Renal cortical epithelial cell (primary cell): ENCODE data around the gene ACTR10. TPM values are rescaled to one million over a fixed set of nuclear protein-coding genes. Genes with fewer than 3 reads are reported as not detected.

ENCODE experiments used
- DNase-seq: peaks from one replicate; pipeline ENCODE4 v3.0.0-alpha.2; 2011; ENCODE audit warnings: low read depth
- total RNA-seq: library from RNA; depleted of rRNA; stranded (reverse); fragments of >200 nt; gene quantifications from 2 replicates; pipeline ENCODE4 v1.2.3, GENCODE V29; 2014

ACTR10 gene
- 74.3 and 85.4 TPM in 2 replicates for total RNA-seq

DNA sequence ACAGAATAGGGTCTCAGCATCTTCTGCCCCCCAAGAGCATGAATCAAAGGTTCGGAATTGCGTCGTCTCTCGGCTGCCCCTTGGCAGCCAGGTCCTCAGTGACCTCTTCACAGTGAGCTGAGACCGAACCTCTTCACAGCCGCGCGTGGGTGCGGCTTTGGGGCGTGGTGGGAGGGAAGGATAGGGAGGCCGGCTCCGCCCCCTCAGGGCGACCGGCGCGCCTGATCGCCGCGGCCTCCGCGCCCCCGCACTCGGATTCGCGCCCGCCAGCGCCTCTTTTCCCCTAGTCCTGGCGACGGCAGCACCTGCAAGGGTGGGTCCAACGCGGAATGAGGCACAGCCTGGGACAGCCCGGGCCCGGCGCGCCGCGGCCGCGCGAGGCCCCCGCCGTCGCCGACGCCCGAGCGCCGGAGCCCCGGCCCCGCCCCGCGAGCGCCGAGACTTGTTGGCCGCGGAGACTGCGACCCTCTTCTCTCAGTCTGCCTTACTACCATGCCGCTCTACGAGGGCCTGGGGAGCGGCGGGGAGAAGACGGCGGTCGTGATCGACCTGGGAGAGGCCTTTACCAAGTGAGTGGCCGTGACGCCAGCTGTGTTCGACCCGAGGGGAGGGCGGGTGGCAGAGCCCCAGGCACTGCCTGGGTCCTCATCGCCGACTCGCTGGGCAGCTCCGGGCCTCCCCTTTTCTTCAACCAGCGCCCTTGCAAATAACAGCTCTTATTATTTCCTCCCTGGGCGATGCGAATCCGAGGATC is at the start of gene ACTR10:
Gene ACTR10, plus strand, starts transcription at position 424 of the 754 bp plus-strand sequence. Its CDS starts 69 bp downstream, at position 493.
- DNase-seq: peak; percentile 62

DNA sequence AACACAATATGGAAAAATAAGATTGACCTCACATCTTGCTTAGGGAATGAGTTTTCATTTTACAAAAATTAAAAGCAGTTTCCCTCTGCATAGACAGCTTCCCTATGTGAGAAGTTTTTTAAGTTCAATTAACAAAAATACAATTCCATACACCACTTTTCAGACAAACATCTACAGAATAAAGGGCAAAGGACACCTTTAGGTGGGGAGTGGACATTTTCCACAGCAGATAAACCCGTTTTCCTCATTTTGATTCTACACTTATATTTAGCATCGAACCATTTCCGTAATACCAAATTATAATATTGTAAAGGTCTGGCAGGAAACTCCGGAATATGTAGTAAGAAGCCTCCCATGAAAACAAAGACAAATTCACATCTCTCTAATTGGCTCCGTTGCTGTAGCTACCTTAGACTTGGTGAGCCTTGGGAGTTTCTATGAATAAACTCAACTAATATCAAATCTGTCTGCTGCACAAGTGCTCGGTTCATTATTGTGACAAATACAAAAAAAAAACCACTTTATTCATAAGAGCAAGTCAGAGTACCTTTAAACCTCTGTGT is 49.6 kb upstream of the ACTR10 start:
- DNase-seq: no peak

DNA sequence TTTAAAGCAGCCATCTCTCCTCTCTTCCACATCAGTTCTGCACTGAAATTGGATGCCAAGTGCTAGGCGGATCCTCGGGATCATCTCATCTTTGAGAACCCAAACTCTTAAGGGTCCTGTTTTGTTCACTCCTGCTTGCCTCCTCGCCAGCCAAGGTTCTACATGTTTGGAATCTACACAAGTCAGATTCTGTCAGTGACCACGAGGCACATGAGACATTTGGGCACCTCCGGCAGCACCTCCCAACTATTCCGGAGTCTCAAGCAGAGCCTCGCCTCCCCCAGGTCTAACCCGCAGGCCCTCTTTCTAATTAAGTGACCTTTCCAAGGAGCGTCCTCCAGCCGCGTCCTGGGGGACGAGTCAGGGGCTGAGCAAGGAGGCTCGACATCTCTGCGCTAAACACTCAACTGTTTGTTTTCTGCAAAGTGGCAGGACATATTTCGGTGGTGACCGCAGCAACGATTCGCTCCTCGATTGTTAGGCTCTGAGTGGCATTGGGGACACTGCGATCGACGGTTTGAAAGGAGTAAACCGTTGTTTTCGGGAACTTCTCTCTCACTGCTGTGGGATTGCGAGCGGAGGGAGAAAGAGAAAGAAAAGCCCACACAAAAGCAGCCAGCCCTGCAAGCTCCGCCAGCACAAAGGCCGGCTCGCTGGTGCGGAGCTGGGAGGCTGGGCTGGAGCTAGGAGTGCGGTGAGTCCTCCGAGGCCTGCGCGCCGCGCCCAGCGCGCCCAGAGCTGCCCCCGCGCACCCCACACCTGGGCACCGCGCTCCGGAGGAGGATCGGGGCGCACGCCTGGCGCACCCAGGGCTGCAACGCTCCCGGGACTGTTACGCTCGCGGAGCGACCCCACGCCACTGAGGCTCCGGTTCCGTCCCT is 48.6 kb upstream of the ACTR10 start:
- no peak for DNase-seq

DNA sequence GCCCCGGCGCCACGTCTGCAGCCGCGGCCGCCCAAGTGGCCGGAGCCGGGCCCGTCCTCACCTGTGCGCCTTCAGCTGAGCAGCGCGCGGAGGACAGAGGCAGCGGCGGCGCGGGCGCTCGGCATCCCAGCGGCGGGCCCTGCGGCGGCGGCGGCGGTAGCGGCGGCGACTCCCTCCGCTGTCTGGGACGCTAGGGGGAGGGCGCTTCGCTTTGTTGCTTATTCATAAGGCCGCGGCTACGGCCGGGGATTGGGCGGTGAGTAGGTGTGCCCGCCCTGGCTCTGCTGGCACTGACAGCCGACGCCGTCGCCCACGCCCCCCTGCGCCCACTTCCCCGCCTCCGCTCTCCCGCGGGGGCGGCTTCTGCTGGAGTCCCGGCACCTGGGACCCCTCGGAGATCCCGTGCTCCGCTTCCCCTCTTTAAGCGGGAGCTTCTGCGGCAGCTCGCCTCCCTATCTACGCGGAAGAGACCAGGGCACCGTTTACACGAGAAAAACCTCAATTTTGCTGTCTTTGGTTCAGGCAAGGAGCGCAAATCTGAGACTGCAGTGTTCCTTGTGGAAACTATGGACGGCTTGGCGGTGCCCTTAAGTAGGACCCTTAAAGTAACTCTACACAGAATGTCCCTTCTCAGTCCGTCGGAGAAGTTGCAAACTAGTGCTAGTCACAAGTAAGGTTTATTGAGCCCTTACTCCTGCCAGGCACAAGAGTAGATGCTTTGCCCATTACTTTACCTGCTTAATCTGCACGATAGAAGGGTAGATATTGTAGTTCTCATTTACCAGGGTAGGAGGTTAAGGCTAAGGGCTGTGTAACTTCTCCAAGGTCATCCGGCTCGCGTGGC is 47.7 kb upstream of the ACTR10 start, which contains the start of gene ARMH4:
Gene ARMH4, minus strand, starts transcription at position 200 of the 844 bp plus-strand sequence. CDS start 12,855 bp downstream, outside the sequence.
- peak; percentile 69 for DNase-seq

DNA sequence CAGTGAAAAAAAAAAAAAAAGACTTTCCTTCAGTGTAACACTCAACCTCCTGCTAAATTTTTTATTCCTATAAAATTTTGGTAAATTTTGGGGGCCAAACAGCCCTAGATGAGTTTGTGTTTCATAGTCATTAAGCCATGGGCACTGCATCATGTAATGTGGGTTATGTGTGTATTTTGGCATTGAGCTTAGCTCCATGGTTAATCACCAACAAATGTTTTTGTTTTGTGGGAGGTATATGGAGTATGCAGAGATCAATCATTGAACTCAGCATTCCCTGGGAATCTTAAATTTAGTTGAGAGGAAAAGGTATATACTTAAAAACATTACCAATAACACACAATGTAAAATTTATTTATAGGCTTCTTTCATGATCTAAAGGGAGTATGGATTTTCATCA is 39.4 kb upstream of the ACTR10 start:
- peak; percentile 79 for DNase-seq

DNA sequence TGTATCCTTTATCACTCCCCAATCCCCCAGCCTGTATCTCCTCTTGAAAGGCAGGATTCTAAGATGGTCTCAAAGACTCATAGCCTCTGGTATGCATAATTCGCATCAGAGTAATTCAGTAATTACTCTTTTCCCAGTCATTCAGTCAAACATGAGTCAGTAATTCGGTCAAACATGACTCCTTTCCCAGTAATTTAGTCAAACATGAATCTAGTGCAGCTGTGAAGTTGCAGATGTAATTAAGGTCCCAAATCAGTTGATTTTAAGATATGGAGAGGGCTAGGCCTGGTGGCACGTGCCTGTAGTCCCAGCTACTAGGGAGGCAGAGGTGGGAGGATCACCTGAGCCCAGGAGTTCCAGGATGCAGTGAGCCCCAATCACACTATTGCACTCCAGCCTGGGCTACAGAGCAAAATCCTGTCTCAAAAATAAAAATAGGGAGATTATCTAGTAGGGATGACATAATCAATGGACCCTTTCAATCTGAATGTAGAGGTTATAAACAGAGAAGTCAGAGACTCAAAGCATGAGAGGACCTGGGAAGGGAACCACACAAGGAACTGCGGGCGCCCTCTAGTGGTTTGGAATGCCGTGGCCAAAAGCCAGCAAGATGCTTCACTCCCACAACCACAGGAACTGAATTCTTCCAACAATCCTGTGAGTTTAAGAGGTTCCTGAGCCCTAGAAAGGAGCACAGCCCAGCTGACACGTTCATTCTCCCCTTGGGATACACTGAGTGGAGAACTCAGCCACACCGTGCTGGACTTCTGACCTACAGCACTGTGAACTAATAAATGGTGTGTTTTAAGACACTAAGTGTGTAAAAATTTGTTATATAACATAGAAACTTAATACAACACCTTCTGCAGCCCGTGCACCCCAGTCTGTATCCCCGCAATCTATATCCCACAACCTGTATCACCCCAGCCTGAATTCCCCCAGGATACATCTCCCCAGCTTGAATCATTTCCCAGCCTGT is 33.7 kb upstream of the ACTR10 start:
- DNase-seq: peak; percentile 85

DNA sequence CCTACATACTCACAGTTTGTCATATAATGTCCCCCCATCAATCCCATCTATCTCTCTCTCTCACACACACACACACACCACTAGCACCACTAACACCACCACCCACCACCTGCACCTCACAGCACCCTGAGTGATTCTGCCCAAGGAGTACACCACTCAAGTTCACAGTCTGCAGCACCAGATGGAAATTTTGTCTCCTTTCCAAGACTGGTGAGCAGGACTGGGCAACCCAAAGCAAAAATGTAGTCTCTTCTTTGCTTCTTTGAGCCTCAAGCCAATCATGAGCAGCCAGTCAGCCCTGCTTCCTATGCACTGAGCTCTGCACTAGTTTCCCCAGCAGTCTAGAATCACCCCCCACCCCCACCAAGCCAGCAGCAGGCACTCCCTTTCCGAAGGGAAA is 32.9 kb upstream of the ACTR10 start:
- DNase-seq: no peak

DNA sequence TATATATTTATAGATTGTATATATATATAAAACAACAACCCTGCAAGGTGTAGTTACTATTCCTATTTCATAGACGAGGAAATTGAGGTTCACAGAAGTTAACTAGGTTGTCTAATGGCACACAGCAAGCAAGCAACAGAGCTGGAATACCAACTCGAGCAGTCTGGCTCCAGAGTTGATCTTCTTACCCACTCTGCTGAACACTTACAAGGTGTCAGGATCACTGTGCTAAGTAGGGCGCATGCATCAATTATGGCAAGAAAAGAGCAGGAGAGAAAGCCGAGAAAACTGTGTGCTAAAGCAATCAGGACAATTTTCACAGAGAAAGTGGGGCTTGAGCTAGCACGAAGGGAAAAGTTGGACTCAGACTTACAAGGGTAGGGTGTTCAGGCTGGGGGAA is 32.1 kb upstream of the ACTR10 start:
- no peak for DNase-seq

DNA sequence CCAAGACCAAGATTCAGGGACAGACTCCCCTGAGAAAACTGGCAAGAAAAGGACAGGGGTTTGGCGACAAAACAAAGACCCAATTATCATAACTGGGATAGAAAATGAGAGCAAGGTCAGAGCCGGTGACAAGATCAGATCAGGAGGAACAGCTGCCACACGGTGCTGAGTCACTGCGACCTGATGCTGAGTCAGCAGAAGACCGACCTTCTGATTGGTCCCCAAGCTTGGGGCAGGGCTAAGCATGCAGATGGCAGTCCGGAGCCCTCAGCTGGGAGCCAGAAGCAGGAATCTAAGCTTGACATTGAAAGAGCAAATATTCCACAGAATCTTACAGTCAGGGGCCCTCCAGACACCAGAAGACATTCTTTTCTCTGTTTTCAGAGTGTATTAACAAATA is 28.9 kb upstream of the ACTR10 start:
- DNase-seq: peak; percentile 93

DNA sequence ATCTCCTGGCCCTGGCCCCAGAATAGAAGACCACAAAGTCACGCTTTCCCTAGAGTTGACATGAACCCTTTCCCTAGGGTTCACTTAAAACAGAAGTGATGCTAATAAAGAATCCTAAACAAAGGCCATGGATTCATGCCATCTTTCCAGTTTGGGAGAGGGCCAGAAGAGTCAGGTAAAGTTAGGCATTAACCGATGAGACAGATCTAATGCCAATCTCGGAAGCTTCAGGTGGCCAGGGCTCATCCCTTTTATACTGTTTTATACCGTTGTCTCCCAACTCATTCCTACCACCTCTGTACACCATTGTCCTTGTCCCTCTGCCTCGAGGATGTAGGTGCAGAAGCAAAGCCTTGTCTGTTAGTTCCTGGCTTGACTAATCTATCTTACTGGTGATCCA is 22.8 kb upstream of the ACTR10 start:
- DNase-seq: no peak

DNA sequence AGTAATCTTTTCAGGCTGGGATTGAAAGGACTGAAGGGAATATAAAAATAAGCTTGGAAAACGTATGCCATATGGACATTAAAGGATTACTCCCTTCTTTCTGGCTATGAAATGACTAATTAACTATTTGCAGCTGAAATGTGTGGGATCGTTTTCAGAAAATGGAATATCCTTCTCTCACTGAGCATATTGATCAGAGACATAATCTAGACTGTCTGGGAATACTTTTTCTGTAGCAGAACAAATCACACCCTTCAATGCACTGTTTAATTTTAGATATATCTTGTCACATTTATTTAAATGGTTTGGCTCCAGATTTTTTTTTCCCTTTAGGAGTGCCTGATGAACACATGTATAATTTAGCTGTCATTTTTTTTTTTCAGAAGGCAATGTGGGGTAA is 10.8 kb upstream of the ACTR10 start:
- DNase-seq: no peak

DNA sequence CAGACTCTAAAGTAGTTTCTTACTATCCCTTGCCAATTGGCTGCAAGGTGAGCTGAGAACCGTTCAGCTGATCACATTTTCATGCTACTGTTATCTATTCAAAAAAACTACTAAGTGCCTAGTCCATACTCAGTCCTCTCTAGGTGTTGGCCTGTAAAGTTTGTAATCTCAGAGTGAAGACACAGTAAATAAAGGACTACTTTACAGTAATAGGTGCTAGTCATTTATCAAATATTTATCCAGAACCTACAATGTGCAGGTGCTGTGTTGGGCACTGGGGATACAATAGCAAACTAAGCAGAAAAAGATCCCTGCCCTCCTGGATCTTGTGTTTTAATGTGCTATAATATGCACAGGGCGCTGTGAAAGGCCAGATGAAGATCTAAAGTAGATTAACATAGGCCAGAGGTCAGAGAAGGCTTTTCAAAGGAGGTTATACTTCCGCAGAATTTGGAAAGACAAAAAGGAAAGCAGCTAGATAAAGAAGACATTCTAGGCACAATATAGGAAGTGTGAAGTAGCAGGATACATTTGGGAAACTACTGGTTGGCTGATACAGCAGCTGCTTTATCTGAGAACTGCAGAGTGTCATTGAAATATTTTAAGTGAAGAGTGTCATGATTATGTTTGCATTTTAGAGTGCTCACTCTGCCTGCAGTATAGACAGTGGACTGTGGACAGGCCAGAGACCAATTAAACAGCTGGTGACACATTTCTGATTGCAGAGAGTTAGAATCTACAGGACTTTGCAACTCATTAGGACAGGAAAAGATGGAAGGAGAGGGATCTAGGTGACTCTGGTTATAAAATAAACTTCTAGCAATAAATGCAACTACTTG is 8.0 kb upstream of the ACTR10 start:
- no peak for DNase-seq

DNA sequence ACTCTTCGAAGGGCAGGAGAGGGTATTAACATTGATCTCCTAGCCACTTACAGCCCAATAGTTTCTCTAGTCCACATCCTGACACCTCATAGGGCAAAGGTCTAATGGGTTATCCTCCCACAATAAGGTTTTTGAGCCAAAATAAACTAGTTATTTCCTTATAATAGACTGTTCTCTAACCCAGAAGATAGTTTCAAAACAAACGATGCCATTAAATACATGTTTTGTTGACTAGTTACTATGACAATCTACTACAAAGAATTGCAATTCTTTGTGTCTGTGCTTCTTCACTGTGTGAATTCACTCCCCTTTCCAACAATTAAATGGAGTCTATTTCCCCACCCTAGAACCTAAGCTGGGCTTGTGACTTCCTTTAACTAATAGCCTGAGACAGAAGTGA is 6.4 kb upstream of the ACTR10 start:
- peak; percentile 82 for DNase-seq

DNA sequence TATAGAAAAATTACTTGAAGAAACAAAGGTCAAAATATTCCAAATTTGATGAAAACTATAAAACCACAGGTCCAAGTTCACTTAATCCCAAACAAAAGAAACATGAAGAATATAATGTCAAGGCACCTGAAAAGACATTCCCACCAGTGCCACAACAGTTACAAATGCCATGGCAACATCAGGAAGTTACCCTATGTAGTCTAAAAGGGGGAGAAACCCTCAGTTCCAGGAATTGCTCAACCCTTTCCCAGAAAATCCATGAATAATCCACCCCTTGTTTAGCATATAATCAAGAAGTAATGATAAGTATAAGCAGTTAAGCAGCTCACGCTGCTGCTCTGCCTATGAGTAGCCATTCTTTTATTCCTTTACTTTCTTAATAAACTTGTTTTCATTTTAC is 3.8 kb upstream of the ACTR10 start:
- peak; percentile 45 for DNase-seq

DNA sequence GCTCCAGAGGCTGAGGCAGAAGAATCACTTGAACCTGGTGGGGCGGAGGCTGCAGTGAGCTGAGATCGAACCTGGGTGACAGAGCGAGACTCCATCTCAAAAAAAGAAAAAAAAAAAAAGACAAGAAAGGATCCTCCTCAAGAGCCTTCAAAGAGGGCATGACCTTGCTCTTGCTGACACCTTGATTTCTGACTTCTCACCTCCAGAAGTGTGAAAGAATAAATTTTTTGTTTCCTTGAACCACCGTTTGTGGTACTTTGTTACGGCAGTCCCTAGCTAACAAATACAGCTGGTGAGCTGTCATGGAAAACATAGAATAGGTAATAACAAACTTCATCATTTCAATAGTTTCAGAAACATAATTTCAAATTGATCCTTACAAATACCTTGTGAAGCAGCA is 1.9 kb upstream of the ACTR10 start:
- DNase-seq: no peak

DNA sequence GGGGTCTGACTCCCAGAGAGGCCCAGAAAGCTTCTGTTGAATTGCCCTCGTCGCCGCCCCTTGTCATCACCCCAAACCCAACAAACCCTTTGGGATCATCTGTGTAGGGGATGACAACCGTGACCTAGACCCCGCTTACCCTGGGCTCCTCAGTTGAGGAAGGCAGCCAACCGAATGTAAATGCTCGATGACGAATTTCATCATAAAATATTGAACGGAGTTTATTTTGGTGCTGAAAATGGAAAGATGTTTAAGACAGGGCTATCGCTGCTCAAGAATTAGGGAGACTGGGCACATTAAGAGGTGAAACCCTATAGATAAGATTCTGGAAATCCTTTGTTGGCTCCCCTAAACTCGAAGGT is 512 bp downstream of the ACTR10 start:
- no peak for DNase-seq

DNA sequence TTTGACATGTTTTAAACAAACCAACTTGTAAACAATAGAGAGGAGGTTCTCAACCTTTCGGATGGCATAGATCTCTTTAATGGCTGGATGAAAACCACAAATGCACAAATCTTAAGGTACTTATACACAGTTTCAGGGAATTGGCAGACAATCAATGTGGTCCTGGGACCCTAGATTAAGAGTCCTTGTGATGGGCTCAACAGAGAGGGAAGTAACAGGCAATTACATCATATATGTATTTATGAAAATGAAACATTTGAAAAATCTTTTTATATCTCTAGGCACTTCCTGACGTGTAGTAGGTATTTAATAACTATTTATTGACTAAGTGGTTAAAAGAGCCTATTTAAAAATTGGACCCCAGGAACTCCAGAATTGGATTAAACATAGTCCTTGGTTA is 897 bp downstream of the ACTR10 start:
- DNase-seq: no peak

DNA sequence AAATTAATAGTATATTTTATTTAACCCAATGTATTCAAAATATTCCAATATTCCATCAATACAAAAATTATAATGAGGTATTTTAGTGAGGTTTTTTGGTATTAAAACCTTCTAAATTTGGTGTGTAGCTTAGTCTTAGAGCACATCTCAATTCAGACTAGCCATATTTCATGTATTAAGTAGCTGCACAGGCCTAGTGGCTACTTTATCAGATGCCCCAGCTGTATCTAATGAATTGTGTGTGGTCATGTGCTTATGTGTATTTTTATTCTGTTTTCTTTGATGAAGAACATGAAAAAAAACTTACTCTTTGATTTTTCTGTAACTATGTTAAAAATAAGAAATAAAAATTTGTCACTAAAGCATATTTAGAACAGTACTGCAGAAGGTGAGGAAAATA is 13.2 kb downstream of the ACTR10 start:
- DNase-seq: no peak

DNA sequence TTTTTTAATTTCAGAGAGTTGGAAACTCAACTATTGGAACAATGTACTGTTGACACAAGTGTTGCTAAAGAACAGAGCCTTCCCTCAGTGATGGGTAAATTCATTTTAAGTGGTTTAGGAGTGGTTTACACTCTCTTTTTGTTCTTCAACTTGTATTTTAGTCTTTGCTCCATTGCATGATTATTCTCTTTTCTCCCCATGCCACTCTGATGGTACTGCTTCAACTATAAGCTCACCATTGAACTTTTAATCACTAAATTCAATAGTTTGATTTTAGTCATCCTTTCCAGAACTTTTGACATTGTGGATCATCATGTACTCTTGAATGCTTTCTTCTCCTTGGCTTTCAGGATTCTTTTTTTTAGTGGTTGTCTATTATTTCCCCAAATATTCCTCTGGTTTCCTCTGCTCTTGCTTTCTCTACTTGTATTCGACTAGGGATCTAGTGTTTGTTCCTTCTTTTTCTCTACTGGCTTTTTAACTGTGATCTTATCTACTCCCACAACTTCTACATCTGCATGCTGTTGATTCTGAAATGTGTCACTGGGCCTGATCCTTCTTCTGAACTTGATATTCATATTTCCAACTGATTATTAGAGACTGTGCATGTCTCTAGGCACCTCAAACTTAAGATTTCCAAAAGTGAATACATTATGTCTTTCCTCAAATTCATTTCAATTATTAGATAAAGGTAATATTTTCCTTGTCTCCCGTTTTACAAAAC is 15.4 kb downstream of the ACTR10 start:
- no peak for DNase-seq
